AG04449 (cell line): ENCODE measurements around the gene LY6G6F.
"Not testable (repeated sequence)": the region's sequence is repeated elsewhere in the genome, so short reads cannot be mapped to it uniquely, and the experiment has no call there.

Experiments
- CTCF ChIA-PET: fragments of 350-600 bp; formaldehyde crosslinking; extraction: SDS; loops from one replicate; lab custom pipeline; 2021; ENCODE audit warnings: antibody characterized with exemption; lab: Yijun Ruan, JAX
- POLR2A ChIA-PET: fragments of 400-600, 350-600 bp; formaldehyde crosslinking; extraction: SDS; loops from one replicate; lab custom pipeline; 2020; ENCODE audit warnings: antibody characterized with exemption, inconsistent platforms; lab: Yijun Ruan, JAX
- DNase-seq: peaks from one replicate; pipeline ENCODE4 v3.0.0-alpha.2; 2010; ENCODE audit warnings: low read depth, low spot score
- H3K4me3 ChIP-seq: 2 replicates; pipeline ENCODE4 v1.5.1; 2011; ENCODE audit warnings: low read depth, mild to moderate bottlenecking, control low read depth, low read length
- TF ChIP-seq, protein P1 (sequence below): IDR thresholded peaks from one replicate; pipeline ENCODE4 v1.5.1; 2011; ENCODE audit warnings: mild to moderate bottlenecking, moderate library complexity, low read length, control low read depth, inconsistent platforms; ENCODE audit not compliant: insufficient read depth; ENCODE audit errors: missing control alignments

Gene LY6G6F

DNA sequence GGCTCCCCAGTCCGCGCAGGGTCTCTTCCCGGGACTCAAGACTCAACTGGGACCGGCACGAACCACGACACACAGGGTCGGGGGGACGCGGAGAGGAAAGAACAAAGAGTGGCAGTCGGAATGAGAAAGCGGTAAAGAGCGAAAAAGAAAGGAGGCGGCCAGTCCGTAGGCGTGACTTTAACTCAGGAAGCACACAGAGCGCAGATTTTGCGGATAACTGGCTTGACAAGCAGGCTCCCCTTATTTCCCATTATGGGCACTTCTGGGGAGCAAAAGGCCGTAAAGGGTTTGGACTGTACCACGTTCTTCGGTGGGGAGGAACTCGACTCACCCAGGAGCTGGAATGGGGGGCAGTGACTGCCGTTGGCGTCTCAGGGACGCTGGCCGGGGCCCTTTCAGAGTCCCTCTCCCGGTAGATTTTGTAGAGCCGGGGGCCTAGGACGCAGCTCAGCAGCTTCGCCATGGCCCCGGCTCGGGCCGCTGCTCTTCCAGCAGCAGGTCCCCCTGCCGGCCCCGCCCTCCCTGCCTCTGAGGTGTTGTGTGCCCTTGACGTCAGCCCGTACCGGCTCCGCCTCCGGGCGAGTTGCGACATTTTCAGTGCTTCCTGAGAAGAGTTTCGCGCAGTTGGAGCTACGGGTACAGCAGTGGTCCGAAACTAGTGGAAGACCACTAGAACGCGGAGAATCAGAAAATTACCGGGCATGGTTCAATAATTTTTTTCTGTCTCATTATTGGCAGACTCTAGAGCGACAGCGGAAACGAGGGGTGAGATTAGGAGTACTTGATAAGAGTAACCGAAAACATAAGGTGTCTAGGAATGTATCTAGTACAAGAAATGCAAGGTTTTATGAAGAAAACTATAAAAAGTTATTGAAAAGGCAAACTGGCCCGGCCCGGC lies 3.6 kb upstream of the LY6G6F start, which contains the start of gene ABHD16A:
TSS of gene ABHD16A (minus strand) at position 506 of the 898 bp plus-strand sequence. CDS start at position 463, 43 bp downstream.
- ChIA-PET CTCF (interaction anchor here (0.8 to 2.2 kb wide), 7 partner anchors 10 to 88 kb away, joined by 3 to 11 read pairs (median 3); partner anchors contain the start of gene LY6G5C), POLR2A (interaction anchor here (0.5 to 1.9 kb wide), 13 partner anchors 8 to 160 kb away, joined by 3 to 17 read pairs (median 5); partner anchors contain the start of genes CSNK2B, DDAH2, GPANK1 and HSPA1A)
- DNase-seq: peak; percentile 84
- peak within 1 kb of the TSS; percentile 84 for H3K4me3 ChIP-seq
- TF ChIP-seq, protein P1, sequence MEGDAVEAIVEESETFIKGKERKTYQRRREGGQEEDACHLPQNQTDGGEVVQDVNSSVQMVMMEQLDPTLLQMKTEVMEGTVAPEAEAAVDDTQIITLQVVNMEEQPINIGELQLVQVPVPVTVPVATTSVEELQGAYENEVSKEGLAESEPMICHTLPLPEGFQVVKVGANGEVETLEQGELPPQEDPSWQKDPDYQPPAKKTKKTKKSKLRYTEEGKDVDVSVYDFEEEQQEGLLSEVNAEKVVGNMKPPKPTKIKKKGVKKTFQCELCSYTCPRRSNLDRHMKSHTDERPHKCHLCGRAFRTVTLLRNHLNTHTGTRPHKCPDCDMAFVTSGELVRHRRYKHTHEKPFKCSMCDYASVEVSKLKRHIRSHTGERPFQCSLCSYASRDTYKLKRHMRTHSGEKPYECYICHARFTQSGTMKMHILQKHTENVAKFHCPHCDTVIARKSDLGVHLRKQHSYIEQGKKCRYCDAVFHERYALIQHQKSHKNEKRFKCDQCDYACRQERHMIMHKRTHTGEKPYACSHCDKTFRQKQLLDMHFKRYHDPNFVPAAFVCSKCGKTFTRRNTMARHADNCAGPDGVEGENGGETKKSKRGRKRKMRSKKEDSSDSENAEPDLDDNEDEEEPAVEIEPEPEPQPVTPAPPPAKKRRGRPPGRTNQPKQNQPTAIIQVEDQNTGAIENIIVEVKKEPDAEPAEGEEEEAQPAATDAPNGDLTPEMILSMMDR: no peak

DNA sequence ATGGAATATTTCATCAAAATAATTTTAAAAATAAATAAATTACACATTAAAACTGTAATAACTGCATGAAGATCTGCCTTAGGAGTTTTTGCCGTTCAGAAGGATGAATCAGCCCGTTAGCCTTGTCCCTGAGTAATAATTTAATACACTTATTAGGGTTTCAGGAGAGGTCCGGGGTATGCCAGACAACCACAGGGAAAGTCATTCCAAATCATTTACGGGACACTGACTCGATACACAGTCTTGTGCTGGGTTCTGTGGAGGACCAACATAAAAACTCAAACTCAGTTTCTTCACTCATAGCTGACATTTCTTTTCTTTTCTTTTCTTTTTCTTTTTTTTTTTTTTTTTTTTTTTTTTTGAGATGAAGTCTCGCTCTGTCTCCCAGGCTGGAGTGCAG lies 735 bp upstream of the LY6G6F start:
- TF ChIP-seq, protein P1: no peak
- H3K4me3 ChIP-seq: no peak overlapping the region
- DNase-seq: no peak
- ChIA-PET POLR2A (interaction anchor here (0.8 kb wide), 1 partner anchor 29 kb away, joined by 3 read pairs; no protein-coding TSS in a partner anchor), CTCF (no interaction called here)

DNA sequence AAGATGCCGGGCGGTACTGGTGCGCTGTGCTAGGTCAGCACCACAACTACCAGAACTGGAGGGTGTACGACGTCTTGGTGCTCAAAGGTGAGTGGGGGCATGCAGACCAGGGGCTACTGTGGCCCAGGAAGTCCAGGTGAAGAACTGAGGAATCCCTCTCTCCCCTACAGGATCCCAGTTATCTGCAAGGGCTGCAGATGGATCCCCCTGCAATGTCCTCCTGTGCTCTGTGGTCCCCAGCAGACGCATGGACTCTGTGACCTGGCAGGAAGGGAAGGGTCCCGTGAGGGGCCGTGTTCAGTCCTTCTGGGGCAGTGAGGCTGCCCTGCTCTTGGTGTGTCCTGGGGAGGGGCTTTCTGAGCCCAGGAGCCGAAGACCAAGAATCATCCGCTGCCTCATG lies 1.0 kb downstream of the LY6G6F start:
- no peak for DNase-seq
- TF ChIP-seq, protein P1: no peak
- ChIA-PET POLR2A (no interaction called here), CTCF (no interaction called here)
- H3K4me3 ChIP-seq: no peak overlapping the region

- TF ChIP-seq, protein P1: no peak
- ChIA-PET CTCF (no interaction called here), POLR2A (no interaction called here)
- no peak for DNase-seq
- no peak overlapping the region for H3K4me3 ChIP-seq
Observed at GRCh38 chr6:31708224-31708623, 1.6 kb downstream of the LY6G6F start.

- CTCF ChIA-PET, POLR2A ChIA-PET, DNase-seq, H3K4me3 ChIP-seq: not testable (repeated sequence)
Observed at GRCh38 chr6:31709157-31709556, 2.5 kb downstream of the LY6G6F start.

GRCh38 chr6:31710523-31711219 lies 4.0 kb downstream of the LY6G6F start:
- TF ChIP-seq, protein P1: no peak
- H3K4me3 ChIP-seq: no peak overlapping the region
- no peak for DNase-seq
- ChIA-PET CTCF (interaction anchor here (0.8 kb wide), 1 partner anchor 20 kb away, joined by 3 read pairs; no protein-coding TSS in a partner anchor), POLR2A (no interaction called here)
